Tibial nerve (tissue), 4 donors: ENCODE data around the gene DEPP1. TPM values are rescaled to one million over a fixed set of nuclear protein-coding genes. Genes with fewer than 3 reads are reported as not detected.

ENCODE experiments used
- DNase-seq, 2 donors: peaks; one replicate each; pipeline ENCODE4 v3.0.0-alpha.2; 2019; ENCODE audit warnings: low spot score in 2 of 2
- H3K27ac ChIP-seq, 4 donors: fragments of 200-600 bp; sonication (generic) in 3 of 4; one replicate each; pipeline ENCODE4 v1.5.1; 2017 to 2019; ENCODE audit warnings: mild to moderate bottlenecking in 1 of 4
- H3K27me3 ChIP-seq, 2 donors: fragments of 200-600 bp; sonication (generic) in 1 of 2; one replicate each; pipeline versions ENCODE4 v1.5.1 to v1.6.0; 2017 to 2019
- H3K36me3 ChIP-seq, 3 donors: fragments of 200-600 bp; sonication (generic); one replicate each; pipeline ENCODE4 v1.5.1; 2018 to 2019
- H3K4me1 ChIP-seq, 4 donors: fragments of 200-600 bp; sonication (generic) in 3 of 4; one replicate each; pipeline ENCODE4 v1.5.1; 2017 to 2019
- H3K4me3 ChIP-seq, 4 donors: fragments of 200-600 bp; sonication (generic) in 3 of 4; one replicate each; pipeline ENCODE4 v1.5.1; 2017 to 2019; ENCODE audit warnings: mild to moderate bottlenecking in 1 of 4, moderate library complexity in 1 of 4
- H3K9me3 ChIP-seq, 4 donors: fragments of 200-600 bp; sonication (generic) in 3 of 4; one replicate each; pipeline ENCODE4 v1.5.1; 2017 to 2019
- CTCF ChIP-seq, 5 experiments: fragments of 200-600 bp in 3 of 5; fragments of 450-650 bp in 2 of 5; sonication (generic) in 3 of 5; IDR thresholded peaks; one replicate each; pipeline ENCODE4 v1.5.1; 2016 to 2019; ENCODE audit warnings: antibody characterized with exemption in 5 of 5, mild to moderate bottlenecking in 3 of 5, moderate library complexity in 2 of 5
- EP300 ChIP-seq, 2 donors: sonication (generic); formaldehyde crosslinking; IDR thresholded peaks; one replicate each; pipeline ENCODE4 v1.6.1; 2017; ENCODE audit warnings: antibody characterized with exemption in 2 of 2, mild to moderate bottlenecking in 1 of 2
- POLR2A ChIP-seq, 2 donors: fragments of 450-650 bp; IDR thresholded peaks; one replicate each; pipeline ENCODE4 v1.6.1; 2017; ENCODE audit warnings: antibody characterized with exemption in 2 of 2, mild to moderate bottlenecking in 2 of 2, moderate library complexity in 2 of 2
- WGBS, 2 donors: methylation state at CpG; one replicate each; pipeline ENCODE4 v1.1.5; 2018; 5-methylcytosine and 5-hydroxymethylcytosine counted together
- total RNA-seq, 4 donors: library from RNA; depleted of rRNA; stranded (reverse); fragments of >200 nt; gene quantifications; one replicate each; pipeline ENCODE4 v1.1.0, GENCODE V29; 2016

Gene DEPP1
- total RNA-seq, 4 donors from 2014 or later: 530 to 1,439 (median 798) TPM

GRCh38 chr10:45006276-45007030 lies 27.8 kb upstream of the DEPP1 start:
- Histone ChIP-seq H3K36me3 (peaks cover 0 to 32% (median 0%) of the 10 kb centered on the region in 3 donors), H3K27me3 (no peaks in the 10 kb centered on the region), H3K4me1 (peaks cover 0 to 35% (median 4%) of the 10 kb centered on the region in 4 donors), H3K9me3 (peaks cover 0 to 10% (median 0%) of the 10 kb centered on the region in 4 donors), H3K4me3 (no peak overlapping the region), H3K27ac (no peak overlapping the region)
- TF ChIP-seq POLR2A (IDR thresholded peaks at IDR 0.05) (no peak), CTCF (IDR thresholded peaks at IDR 0.05) (no peak), EP300 (IDR thresholded peaks at IDR 0.05) (no peak)
- WGBS, 2 donors: 86% methylated on average over 3 of the region's 3 CpGs
- no peak for DNase-seq

GRCh38 chr10:45005284-45005683 lies 26.7 kb upstream of the DEPP1 start:
- 95 to 96% methylated on average over 1 of the region's 1 CpG for WGBS, 2 donors
- H3K4me1 ChIP-seq: peaks cover 0 to 36% (median 6%) of the 10 kb centered on the region in 4 donors
- H3K36me3 ChIP-seq: peaks cover 0 to 32% (median 0%) of the 10 kb centered on the region in 3 donors
- no peak for DNase-seq
- H3K27me3 ChIP-seq: no peaks in the 10 kb centered on the region
- TF ChIP-seq EP300 (IDR thresholded peaks at IDR 0.05) (no peak), CTCF (IDR thresholded peaks at IDR 0.05) (no peak), POLR2A (IDR thresholded peaks at IDR 0.05) (no peak)
- H3K4me3 ChIP-seq: no peak overlapping the region
- H3K27ac ChIP-seq: peak overlapping the region in 1 of 4 donors; percentile 9
- peaks cover 0 to 10% (median 0%) of the 10 kb centered on the region in 4 donors for H3K9me3 ChIP-seq

GRCh38 chr10:45004661-45005060 lies 26.1 kb upstream of the DEPP1 start:
- Histone ChIP-seq H3K27ac (no peak overlapping the region), H3K27me3 (no peaks in the 10 kb centered on the region)
- 38 to 39% methylated on average over 3 of the region's 3 CpGs for WGBS, 2 donors

GRCh38 chr10:45003432-45004000 lies 24.9 kb upstream of the DEPP1 start:
- no peak overlapping the region for H3K4me3 ChIP-seq
- WGBS, 2 donors: 92 to 95% methylated on average over 10 of the region's 10 CpGs
- peaks cover 0 to 10% (median 0%) of the 10 kb centered on the region in 4 donors for H3K9me3 ChIP-seq
- H3K27ac ChIP-seq: peak overlapping the region in 1 of 4 donors; percentile 4
- TF ChIP-seq CTCF (IDR thresholded peaks at IDR 0.05) (no peak), POLR2A (IDR thresholded peaks at IDR 0.05) (no peak), EP300 (IDR thresholded peaks at IDR 0.05) (no peak)
- H3K36me3 ChIP-seq: peaks cover 0 to 32% (median 0%) of the 10 kb centered on the region in 3 donors
- DNase-seq: no peak
- no peaks in the 10 kb centered on the region for H3K27me3 ChIP-seq
- peaks cover 0 to 51% (median 22%) of the 10 kb centered on the region in 4 donors for H3K4me1 ChIP-seq

More at GRCh38 chr10:45004661-45005060, 26.1 kb upstream of the DEPP1 start:
- Histone ChIP-seq H3K9me3 (peaks cover 0 to 10% (median 0%) of the 10 kb centered on the region in 4 donors), H3K36me3 (peaks cover 0 to 32% (median 0%) of the 10 kb centered on the region in 3 donors), H3K4me3 (no peak overlapping the region), H3K4me1 (peaks cover 0 to 42% (median 12%) of the 10 kb centered on the region in 4 donors)
- no peak for DNase-seq
- no peak for TF ChIP-seq POLR2A (IDR thresholded peaks at IDR 0.05)
- TF ChIP-seq CTCF (IDR thresholded peaks at IDR 0.05): no peak
- TF ChIP-seq EP300 (IDR thresholded peaks at IDR 0.05): no peak
